Neuron (in vitro differentiated cells): ENCODE results near the gene CAMK2A.

Experiments
- H2AFZ ChIP-seq: one replicate; pipeline ENCODE4 v1.6.1; 2013; ENCODE audit warnings: low read depth, mild to moderate bottlenecking, inconsistent platforms, low read length, moderate library complexity
- H3K27me3 ChIP-seq: one replicate; pipeline ENCODE4 v1.6.1; 2013; ENCODE audit warnings: low read length; ENCODE audit not compliant: insufficient read depth
- H3K36me3 ChIP-seq: one replicate; pipeline ENCODE4 v1.6.1; 2013; ENCODE audit warnings: low read length; ENCODE audit not compliant: insufficient read depth
- H3K4me1 ChIP-seq: one replicate; pipeline ENCODE4 v1.6.1; 2013; ENCODE audit warnings: low read length; ENCODE audit not compliant: insufficient read depth
- H3K4me3 ChIP-seq: 2 replicates; pipeline ENCODE4 v1.5.1; 2013; ENCODE audit warnings: mild to moderate bottlenecking, low read length, moderate library complexity
- H3K9me3 ChIP-seq: one replicate; pipeline ENCODE4 v1.6.1; 2013; ENCODE audit warnings: low read length

CAMK2A gene

DNA sequence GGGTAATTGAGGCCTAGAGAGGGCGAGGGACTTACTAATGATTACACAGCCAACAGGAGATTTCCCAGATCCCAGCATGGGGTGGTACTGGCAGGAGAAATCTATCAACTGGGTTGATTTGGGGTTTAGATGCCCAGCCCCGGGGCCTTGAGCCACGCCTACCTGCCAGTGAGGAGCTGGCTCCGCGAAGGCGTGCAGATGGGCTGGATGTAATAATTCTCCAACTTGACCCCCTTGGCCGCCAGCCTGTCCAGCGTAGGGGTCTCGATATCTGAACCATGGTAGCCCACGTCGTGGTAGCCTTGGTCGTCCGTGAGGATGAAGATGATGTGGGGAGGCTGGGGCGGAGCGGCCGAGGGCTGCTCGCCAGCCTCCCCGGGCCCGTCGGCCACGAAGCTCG, 12.3 kb upstream of the CAMK2A start:
- H3K9me3 ChIP-seq = no peaks in the 10 kb centered on the region
- no peaks in the 10 kb centered on the region for H3K36me3 ChIP-seq
- H2AFZ ChIP-seq = no peak overlapping the region
- peaks cover 26% of the 10 kb centered on the region for H3K4me1 ChIP-seq
- no peak overlapping the region for H3K4me3 ChIP-seq
- no peaks in the 10 kb centered on the region for H3K27me3 ChIP-seq

DNA sequence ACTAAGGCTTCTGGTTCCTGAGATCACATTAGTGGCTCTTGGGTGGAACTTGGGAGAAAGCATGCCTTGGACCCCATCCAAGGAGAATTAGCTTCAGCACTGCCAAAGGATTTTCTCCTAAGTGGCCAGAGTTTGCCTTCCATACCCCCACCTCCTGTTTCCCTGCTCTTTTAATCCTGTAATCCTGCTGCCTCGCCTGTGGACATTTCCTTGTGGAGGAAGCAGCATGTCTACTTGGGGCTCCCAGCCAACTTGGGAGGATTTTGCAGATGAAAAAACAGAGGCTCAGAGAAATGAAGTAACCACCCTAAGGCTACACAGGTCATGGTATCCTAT, 11.6 kb upstream of the CAMK2A start:
- Histone ChIP-seq H3K36me3 (no peaks in the 10 kb centered on the region), H3K27me3 (no peaks in the 10 kb centered on the region), H3K9me3 (no peaks in the 10 kb centered on the region), H2AFZ (no peak overlapping the region), H3K4me1 (peaks cover 18% of the 10 kb centered on the region), H3K4me3 (no peak overlapping the region)

- Histone ChIP-seq H3K9me3 (no peaks in the 10 kb centered on the region), H3K27me3 (no peaks in the 10 kb centered on the region), H3K4me1 (peaks cover 13% of the 10 kb centered on the region), H2AFZ (no peak overlapping the region), H3K36me3 (no peaks in the 10 kb centered on the region), H3K4me3 (no peak overlapping the region)
Measured at GRCh38 chr5:150300496-150301169, 11.1 kb upstream of the CAMK2A start.

DNA sequence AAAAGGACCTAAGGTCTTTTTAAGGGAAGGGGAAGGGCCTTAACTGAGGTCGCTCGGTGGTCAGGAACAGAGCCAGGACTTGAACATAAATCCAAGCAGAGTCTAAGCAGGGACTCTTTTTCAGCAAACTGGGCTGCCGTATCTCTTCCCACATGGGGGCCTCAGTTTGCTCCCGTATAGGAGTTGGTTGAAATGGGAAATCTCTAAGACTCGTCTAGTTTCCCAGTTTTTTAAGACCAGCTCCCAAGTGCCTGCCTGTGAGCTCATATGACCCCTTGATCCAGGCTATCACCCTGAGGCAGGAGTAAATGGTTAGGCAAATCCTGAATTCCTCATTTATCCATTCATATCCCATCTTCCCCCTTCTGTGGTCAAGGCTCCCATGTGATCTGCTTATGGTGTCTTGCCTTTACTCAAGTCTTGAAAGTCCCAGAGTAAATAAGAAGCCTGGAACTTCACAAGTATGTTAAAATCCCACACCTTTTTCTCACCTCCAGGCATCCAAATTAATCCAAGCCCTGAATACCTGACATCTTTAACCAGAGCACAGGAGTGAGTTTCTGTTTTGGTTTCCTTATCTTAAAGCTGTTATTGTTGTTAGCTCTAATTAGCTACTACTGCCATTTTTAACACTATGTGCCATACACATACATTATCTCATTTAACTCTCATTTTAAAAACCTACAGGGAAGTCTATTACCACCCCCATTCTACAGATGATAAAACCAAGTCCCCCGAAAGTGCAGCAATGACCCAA, 10.2 kb upstream of the CAMK2A start:
- H3K4me3 ChIP-seq = no peak overlapping the region
- no peaks in the 10 kb centered on the region for H3K9me3 ChIP-seq
- H3K4me1 ChIP-seq = peaks cover 12% of the 10 kb centered on the region
- no peak overlapping the region for H2AFZ ChIP-seq
- H3K27me3 ChIP-seq = no peaks in the 10 kb centered on the region
- H3K36me3 ChIP-seq = no peaks in the 10 kb centered on the region

DNA sequence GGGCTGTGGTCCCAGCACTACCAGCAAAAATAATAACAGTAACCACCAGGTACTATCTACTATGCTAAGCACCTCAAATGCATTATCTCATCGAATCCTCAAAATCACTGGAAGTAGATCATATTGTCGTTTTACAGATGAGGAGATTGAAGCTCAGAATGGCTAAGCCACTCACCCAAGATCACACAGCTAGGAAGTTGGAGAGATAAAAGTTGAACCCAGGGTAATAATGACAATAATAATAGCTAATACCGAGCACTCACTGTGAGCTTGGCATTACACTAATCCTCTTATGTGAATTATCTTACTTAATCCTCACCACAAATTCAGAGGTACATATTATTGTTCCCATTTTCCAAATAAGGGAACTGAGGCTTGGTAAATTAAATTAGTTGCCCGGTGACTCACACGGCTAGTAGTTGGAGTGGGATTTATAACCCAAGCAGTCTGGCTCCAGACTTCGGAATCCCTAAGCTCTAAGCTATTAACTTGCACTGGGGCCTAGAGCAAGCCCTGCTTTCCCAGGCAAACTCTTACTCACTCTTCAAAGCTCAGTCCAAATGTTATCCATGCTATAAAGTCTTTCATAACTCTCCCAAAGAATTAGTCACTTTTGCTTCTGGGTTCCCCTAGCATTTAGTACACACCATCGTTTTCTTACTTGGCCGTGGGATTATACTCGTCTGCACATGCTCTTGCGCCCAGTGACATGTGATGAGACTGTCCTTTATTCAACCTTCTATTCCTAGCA, 9.3 kb upstream of the CAMK2A start:
- Histone ChIP-seq H3K27me3 (no peaks in the 10 kb centered on the region), H3K36me3 (no peaks in the 10 kb centered on the region), H3K4me1 (peaks cover 5% of the 10 kb centered on the region), H3K4me3 (no peak overlapping the region), H2AFZ (no peak overlapping the region), H3K9me3 (no peaks in the 10 kb centered on the region)

- no peaks in the 10 kb centered on the region for H3K27me3 ChIP-seq
- no peak overlapping the region for H3K4me3 ChIP-seq
- H3K4me1 ChIP-seq = peaks cover 10% of the 10 kb centered on the region
Measured at GRCh38 chr5:150297934-150298595, 8.5 kb upstream of the CAMK2A start.

DNA sequence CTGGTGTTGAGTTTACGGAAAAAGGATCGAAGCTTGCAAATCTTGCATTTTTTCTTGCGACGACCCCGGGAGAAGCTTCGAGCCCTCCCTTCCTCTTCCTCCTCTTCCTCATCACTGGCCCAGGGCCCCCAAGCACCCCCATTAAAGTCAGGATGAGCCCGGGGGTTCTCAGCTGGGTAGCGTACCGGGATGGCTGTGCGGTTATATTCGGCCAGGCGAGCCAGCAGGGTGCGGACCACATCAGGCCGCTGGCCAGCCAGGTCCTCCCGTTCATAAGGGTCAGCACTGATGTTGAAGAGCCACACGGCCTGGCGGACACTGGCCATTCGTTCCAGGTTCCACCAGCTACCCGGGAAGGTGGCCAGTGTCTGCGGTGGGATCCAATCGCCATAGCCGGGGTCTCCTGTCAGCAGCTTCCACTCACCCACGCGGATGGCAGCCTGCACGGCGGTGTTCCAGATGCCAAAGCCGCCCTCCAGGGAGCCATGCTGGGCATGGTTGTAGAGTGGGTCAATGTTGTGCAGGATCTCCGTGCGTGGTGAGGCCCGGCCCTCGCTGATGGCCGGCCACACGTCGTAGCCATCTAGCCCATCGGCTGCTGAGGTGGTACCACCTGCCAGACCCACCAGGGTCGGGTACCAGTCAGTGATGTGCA, 7.8 kb upstream of the CAMK2A start:
- Histone ChIP-seq H3K36me3 (no peaks in the 10 kb centered on the region), H2AFZ (no peak overlapping the region), H3K27me3 (no peaks in the 10 kb centered on the region), H3K9me3 (no peaks in the 10 kb centered on the region), H3K4me1 (peaks cover 13% of the 10 kb centered on the region), H3K4me3 (no peak overlapping the region)

More at GRCh38 chr5:150297934-150298595, 8.5 kb upstream of the CAMK2A start:
- Histone ChIP-seq H3K9me3 (no peaks in the 10 kb centered on the region), H2AFZ (no peak overlapping the region), H3K36me3 (no peaks in the 10 kb centered on the region)

GRCh38 chr5:150296496-150296895, 6.9 kb upstream of the CAMK2A start:
- H3K27me3 ChIP-seq = no peaks in the 10 kb centered on the region
- H2AFZ ChIP-seq = no peak overlapping the region
- H3K36me3 ChIP-seq = no peaks in the 10 kb centered on the region
- H3K9me3 ChIP-seq = no peaks in the 10 kb centered on the region
- no peak overlapping the region for H3K4me3 ChIP-seq
- peaks cover 20% of the 10 kb centered on the region for H3K4me1 ChIP-seq

DNA sequence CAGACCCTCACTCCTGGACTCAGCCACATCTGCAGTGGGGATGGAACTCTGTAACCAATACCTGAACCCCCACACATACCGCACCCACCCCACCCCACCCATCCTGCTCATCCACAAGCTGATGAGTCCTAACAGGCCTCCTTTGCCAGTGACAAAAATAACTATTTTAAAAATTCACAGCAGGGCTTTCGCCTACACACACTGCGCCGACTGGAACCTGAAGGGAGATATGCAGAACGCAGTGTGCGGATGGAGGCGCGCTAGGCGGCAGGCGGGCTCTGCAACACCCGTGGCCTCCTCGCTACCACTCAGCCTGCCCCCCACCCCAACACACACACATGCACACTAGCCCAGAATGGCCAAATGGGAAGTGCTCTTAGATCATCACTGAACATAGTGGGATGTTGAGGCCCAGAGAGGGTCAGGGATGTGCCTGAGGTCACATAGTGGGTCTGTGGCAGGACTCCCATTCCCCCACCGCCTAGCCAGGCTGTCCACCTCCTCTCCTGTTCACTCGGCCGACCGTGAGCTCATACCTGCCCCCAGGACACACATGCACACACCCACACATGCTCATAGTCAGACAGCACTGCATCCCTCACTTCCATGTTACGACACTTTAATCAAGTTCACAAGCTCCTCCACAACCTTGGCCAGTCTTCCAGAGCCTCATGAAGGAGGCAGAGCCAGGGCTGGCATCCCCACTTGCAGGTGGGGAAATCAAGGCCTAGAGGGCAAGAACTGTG, 6.3 kb upstream of the CAMK2A start:
- no peaks in the 10 kb centered on the region for H3K36me3 ChIP-seq
- H3K4me1 ChIP-seq = peaks cover 21% of the 10 kb centered on the region
- H3K4me3 ChIP-seq = no peak overlapping the region
- no peak overlapping the region for H2AFZ ChIP-seq
- H3K9me3 ChIP-seq = no peaks in the 10 kb centered on the region
- H3K27me3 ChIP-seq = no peaks in the 10 kb centered on the region

DNA sequence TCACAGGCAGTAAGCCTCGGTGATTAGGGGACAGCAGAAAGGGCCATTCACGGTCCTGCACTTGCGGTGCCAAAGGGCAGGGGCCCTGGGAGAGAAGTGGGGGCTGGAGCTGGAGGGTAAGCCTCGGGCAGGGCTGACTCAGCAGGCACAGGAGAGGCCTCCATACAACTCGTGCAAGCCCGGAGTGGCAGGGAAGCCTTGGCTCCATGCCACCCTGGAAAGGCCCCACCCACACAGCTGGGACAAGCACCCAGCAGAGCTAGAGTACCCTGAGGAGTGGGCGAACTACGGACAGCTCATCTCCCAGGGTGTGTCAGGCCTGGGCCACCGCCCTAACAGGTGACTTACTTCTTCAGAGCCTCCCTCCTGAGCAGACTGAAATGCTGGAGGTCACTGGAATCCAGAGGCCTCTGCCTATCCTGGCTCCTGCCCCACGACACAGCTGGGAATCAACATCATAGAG, 5.6 kb upstream of the CAMK2A start:
- Histone ChIP-seq H3K36me3 (no peaks in the 10 kb centered on the region), H3K27me3 (no peaks in the 10 kb centered on the region), H2AFZ (no peak overlapping the region), H3K4me3 (no peak overlapping the region), H3K9me3 (no peaks in the 10 kb centered on the region), H3K4me1 (peaks cover 26% of the 10 kb centered on the region)

DNA sequence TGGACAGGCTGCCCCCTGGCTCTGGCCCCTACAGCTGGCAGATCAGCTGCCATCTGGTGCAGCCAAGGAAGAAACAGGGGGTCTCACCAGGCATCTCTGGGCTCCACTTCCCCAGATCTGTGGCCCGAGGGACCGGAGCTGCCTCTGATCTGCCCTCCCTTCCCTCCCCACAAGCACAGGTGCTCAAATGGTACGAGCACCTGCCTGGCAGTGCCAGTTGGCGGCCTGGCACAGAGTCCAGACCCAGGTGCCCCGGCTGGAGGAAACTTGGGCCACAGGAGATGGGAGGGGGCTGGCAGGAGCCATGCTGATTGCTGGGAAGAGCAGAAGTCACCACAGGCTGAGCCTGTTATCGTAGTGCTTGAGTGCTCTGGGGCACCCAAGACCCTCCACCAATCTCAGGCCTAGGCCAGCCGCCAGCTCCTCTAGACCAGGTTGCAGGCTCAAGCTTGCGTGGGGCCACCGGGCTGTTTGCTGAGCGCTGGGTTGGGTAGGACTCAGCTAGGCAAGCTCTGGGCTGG, 5.0 kb upstream of the CAMK2A start:
- no peak overlapping the region for H3K4me3 ChIP-seq
- H3K9me3 ChIP-seq = no peaks in the 10 kb centered on the region
- H2AFZ ChIP-seq = no peak overlapping the region
- peaks cover 32% of the 10 kb centered on the region for H3K4me1 ChIP-seq
- H3K27me3 ChIP-seq = no peaks in the 10 kb centered on the region
- no peaks in the 10 kb centered on the region for H3K36me3 ChIP-seq
